GM18498 (cell line): Measurements from ENCODE around the gene ZEB2.

Experiments
- ATAC-seq: cut with Tn5 transposase; IDR thresholded peaks from one replicate; pipeline ENCODE4 v1.9.1; 2021; ENCODE audit warnings: mild to moderate bottlenecking, moderate library complexity; ENCODE audit not compliant: unreplicated experiment

Gene ZEB2

GRCh38 chr2:144472046-144472412 is 47.9 kb downstream of the ZEB2 start:
- no peak for ATAC-seq

- ATAC-seq: peak; percentile 87
Measured at GRCh38 chr2:144471305-144472045, 48.4 kb downstream of the ZEB2 start.

- no peak for ATAC-seq
Measured at GRCh38 chr2:144470816-144471215, 49.1 kb downstream of the ZEB2 start.

- no peak for ATAC-seq
Measured at GRCh38 chr2:144470334-144470733, 49.6 kb downstream of the ZEB2 start.

- ATAC-seq: no peak
Measured at GRCh38 chr2:144469798-144470197, 50.1 kb downstream of the ZEB2 start.

GRCh38 chr2:144468823-144469595 is 50.9 kb downstream of the ZEB2 start:
- ATAC-seq: no peak

- ATAC-seq: no peak
Measured at GRCh38 chr2:144467502-144468137, 52.3 kb downstream of the ZEB2 start.

GRCh38 chr2:144466637-144467036 is 53.3 kb downstream of the ZEB2 start:
- ATAC-seq: no peak

- ATAC-seq: no peak
Measured at GRCh38 chr2:144465749-144466148, 54.2 kb downstream of the ZEB2 start.

GRCh38 chr2:144464730-144465129 is 55.2 kb downstream of the ZEB2 start:
- ATAC-seq: no peak

- ATAC-seq: no peak
Measured at GRCh38 chr2:144463266-144463665, 56.7 kb downstream of the ZEB2 start.

- ATAC-seq: no peak
Measured at GRCh38 chr2:144462266-144462665, 57.7 kb downstream of the ZEB2 start.

GRCh38 chr2:144461308-144461766 is 58.6 kb downstream of the ZEB2 start:
- no peak for ATAC-seq

- ATAC-seq: no peak
Measured at GRCh38 chr2:144460727-144461307, 59.1 kb downstream of the ZEB2 start.

GRCh38 chr2:144459937-144460336 is 60.0 kb downstream of the ZEB2 start:
- ATAC-seq: no peak

- ATAC-seq: no peak
Measured at GRCh38 chr2:144459286-144459685, 60.6 kb downstream of the ZEB2 start.

GRCh38 chr2:144458541-144458940 is 61.4 kb downstream of the ZEB2 start:
- ATAC-seq: no peak

- peak; percentile 77 for ATAC-seq
Measured at GRCh38 chr2:144456680-144457079, 63.2 kb downstream of the ZEB2 start.

GRCh38 chr2:144455987-144456386 is 63.9 kb downstream of the ZEB2 start:
- no peak for ATAC-seq

- ATAC-seq: no peak
Measured at GRCh38 chr2:144454466-144455287, 65.2 kb downstream of the ZEB2 start.
